ENCODE data around the gene NFRKB.
A peak's percentile ranks its signal among the peaks of the same experiment; 100 is the strongest.
"Not testable (repeated sequence)": the region's sequence is repeated elsewhere in the genome, so short reads cannot be mapped to it uniquely, and the experiment has no call there.

NFRKB gene

DNA sequence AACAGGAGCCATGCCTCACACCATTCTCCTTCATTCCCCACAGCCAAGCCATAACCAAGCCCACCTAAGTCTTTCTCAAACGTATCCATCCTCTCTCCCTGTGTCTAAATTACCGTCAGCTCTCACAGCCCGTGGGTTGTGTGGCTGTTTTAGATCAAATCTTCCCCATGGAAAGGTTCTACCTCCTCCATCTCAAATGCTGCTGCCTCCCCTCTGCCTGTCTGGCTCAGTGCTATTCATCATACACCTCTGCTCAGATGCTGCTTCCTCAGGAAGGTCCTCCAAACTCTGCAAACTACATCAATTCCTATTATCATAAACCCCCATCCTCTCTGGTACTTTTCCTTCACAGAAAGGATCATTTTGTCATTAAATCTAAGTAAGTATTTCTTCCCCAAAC lies 15.1 kb downstream of the NFRKB start:
- DNase-seq (ENCODE audit: low read depth in 1 of 2, low spot score in 1 of 2) = no peak
- no peak for TF ChIP-seq JUND (IDR thresholded peaks at IDR 0.05; ENCODE audit: low read depth)
- in situ Hi-C loops (cut with HindIII; ENCODE audit: low pct_unique_long_range_greater_than_20kb, low sequenced_read_pairs) = no loop called here

DNA sequence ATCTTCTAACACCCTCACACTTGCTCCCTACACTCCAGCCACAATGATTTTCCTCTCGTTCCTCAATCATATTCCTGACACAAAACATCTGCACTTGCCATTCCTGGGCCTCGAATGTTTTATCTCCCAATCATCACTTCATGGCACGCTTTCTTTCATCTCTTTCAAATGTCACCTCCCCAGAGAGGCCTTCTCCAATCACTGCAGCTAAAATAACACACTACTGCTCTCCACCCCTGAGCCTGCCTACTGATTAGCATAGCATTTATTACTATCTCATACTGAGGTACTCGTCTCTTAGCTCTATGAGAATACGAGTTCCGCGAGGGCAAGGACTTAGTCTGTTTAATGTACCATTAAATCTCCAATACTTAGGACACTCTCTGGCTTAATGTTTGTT lies 23.5 kb downstream of the NFRKB start:
- no peak for TF ChIP-seq JUND (IDR thresholded peaks at IDR 0.05; ENCODE audit: low read depth)
- in situ Hi-C loops (cut with HindIII; ENCODE audit: low pct_unique_long_range_greater_than_20kb, low sequenced_read_pairs) = no loop called here
- no peak for DNase-seq (ENCODE audit: low read depth in 1 of 2, low spot score in 1 of 2)

GRCh38 chr11:129868626-129869025 lies 26.8 kb downstream of the NFRKB start:
- DNase-seq (ENCODE audit: low read depth in 1 of 2, low spot score in 1 of 2); in situ Hi-C loops (cut with HindIII; ENCODE audit: low pct_unique_long_range_greater_than_20kb, low sequenced_read_pairs): not testable (repeated sequence)

DNA sequence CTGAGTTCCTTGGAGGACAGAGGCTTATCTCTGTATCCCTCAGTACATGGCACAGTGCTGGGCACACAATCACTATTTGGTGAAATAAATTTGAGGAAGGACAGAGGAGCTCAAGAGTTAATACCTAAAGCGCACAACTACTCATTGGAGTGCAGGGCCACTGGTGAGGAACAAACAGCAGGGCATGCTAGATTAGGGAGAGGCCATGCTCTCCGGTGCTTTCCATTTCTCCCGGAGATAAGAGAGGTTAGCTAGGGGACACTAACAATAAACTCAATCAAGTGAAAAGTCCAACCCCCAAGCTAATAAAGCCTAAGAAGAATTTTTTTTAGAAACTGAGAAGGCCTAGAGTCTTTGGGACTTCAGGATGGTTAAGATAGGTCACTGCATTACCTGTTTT lies 29.1 kb downstream of the NFRKB start:
- TF ChIP-seq JUND (IDR thresholded peaks at IDR 0.05; ENCODE audit: low read depth) = no peak
- DNase-seq (ENCODE audit: low read depth in 1 of 2, low spot score in 1 of 2) = no peak
- in situ Hi-C loops (cut with HindIII; ENCODE audit: low pct_unique_long_range_greater_than_20kb, low sequenced_read_pairs) = no loop called here

- in situ Hi-C loops (cut with HindIII; ENCODE audit: low pct_unique_long_range_greater_than_20kb, low sequenced_read_pairs) = no loop called here
- DNase-seq (ENCODE audit: low read depth in 1 of 2, low spot score in 1 of 2) = no peak
- no peak for TF ChIP-seq JUND (IDR thresholded peaks at IDR 0.05; ENCODE audit: low read depth)
Observed at GRCh38 chr11:129865701-129866100, 29.7 kb downstream of the NFRKB start.

- peak; percentile 84 to 93 for DNase-seq (ENCODE audit: low read depth in 1 of 2, low spot score in 1 of 2)
- in situ Hi-C loops (cut with HindIII; ENCODE audit: low pct_unique_long_range_greater_than_20kb, low sequenced_read_pairs) = no loop called here
- peak; percentile 91 for TF ChIP-seq JUND (IDR thresholded peaks at IDR 0.05; ENCODE audit: low read depth)
Observed at GRCh38 chr11:129864811-129865210, 30.6 kb downstream of the NFRKB start.

DNA sequence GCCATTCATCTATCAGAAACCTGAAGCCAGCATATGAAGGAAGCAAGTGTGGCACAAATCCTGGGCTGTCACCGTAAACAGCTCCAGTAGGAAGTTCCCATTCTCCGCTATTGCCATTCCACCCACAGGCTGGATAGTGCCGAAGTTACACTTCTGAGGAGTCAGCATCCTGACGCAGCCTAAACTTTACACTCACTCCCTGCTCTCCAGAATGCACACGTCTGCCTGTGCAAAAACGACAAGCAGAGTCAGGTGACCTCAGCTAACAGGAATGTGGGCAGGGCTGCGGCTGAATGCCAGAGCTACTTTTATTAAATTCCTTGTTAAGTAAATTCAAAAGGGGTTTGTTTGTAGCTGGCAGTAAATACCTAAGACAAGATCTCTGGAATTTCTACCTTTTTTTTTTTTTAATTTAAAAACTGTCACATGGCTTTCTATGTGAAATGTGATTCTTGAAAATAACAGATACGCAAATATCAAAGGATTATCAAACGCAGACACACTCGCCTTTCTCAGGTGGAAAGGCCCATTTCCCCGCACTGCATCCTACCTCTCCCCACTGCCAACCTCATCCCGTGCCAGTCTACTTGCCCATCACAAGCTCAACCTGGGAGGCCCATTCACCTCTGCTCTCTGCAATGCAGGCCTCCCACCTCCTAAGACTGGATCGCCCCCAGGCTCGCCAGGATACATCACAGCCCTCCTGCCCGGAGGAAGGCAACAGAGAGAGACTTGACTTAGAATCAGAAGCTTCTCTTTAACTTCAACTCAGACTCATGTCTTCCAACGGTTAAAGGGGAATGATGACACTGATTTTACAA lies 33.5 kb downstream of the NFRKB start:
- TF ChIP-seq JUND (IDR thresholded peaks at IDR 0.05; ENCODE audit: low read depth) = peak; percentile 100
- DNase-seq (ENCODE audit: low read depth in 1 of 2, low spot score in 1 of 2) = peak; percentile 94 to 99
- in situ Hi-C loops (cut with HindIII; ENCODE audit: low pct_unique_long_range_greater_than_20kb, low sequenced_read_pairs) = no loop called here

GRCh38 chr11:129856036-129856435 lies 39.3 kb downstream of the NFRKB start:
- no peak for TF ChIP-seq JUND (IDR thresholded peaks at IDR 0.05; ENCODE audit: low read depth)
- DNase-seq (ENCODE audit: low read depth in 1 of 2, low spot score in 1 of 2) = no peak
- in situ Hi-C loops (cut with HindIII; ENCODE audit: low pct_unique_long_range_greater_than_20kb, low sequenced_read_pairs) = no loop called here

- no peak for TF ChIP-seq JUND (IDR thresholded peaks at IDR 0.05; ENCODE audit: low read depth)
- no peak for DNase-seq (ENCODE audit: low read depth in 1 of 2, low spot score in 1 of 2)
- in situ Hi-C loops (cut with HindIII; ENCODE audit: low pct_unique_long_range_greater_than_20kb, low sequenced_read_pairs) = no loop called here
Observed at GRCh38 chr11:129855086-129855485, 40.3 kb downstream of the NFRKB start.

GRCh38 chr11:129854232-129854805 lies 41.1 kb downstream of the NFRKB start:
- in situ Hi-C loops (cut with HindIII; ENCODE audit: low pct_unique_long_range_greater_than_20kb, low sequenced_read_pairs) = no loop called here
- peak in 1 of 2 experiments; percentile 84 for DNase-seq (ENCODE audit: low read depth in 1 of 2, low spot score in 1 of 2)
- TF ChIP-seq JUND (IDR thresholded peaks at IDR 0.05; ENCODE audit: low read depth) = no peak

GRCh38 chr11:129853518-129854231 lies 41.7 kb downstream of the NFRKB start:
- in situ Hi-C loops (cut with HindIII; ENCODE audit: low pct_unique_long_range_greater_than_20kb, low sequenced_read_pairs) = no loop called here
- peak; percentile 70 to 95 for DNase-seq (ENCODE audit: low read depth in 1 of 2, low spot score in 1 of 2)
- peak; percentile 88 for TF ChIP-seq JUND (IDR thresholded peaks at IDR 0.05; ENCODE audit: low read depth)

GRCh38 chr11:129852125-129852740 lies 43.1 kb downstream of the NFRKB start:
- in situ Hi-C loops (cut with HindIII; ENCODE audit: low pct_unique_long_range_greater_than_20kb, low sequenced_read_pairs) = no loop called here
- TF ChIP-seq JUND (IDR thresholded peaks at IDR 0.05; ENCODE audit: low read depth) = peak; percentile 61
- DNase-seq (ENCODE audit: low read depth in 1 of 2, low spot score in 1 of 2) = no peak

Data from T47D (cell line).